ENCODE results near the gene TBC1D24.

- TF ChIP-seq CTCF (IDR thresholded peaks at IDR 0.05) = no peak
- TF ChIP-seq POLR2A (IDR thresholded peaks at IDR 0.05) = no peak
These were observed 5.3 kb upstream of the TBC1D24 start for GRCh38 chr16:2469399-2470233.
